GM10248 (cell line): Measurements from ENCODE around the gene SLC2A6.
A peak's percentile ranks its signal among the peaks of the same experiment; 100 is the strongest.

Source experiments
- CTCF ChIA-PET: fragments of 300-600 bp; sonication (Branson Sonifier 250); formaldehyde crosslinking; extraction: SDS; loops from one replicate; lab custom pipeline; 2021; ENCODE audit warnings: antibody characterized with exemption; lab: Yijun Ruan, JAX
- POLR2A ChIA-PET: fragments of 350-650 bp; sonication (Branson Sonifier 250); formaldehyde crosslinking; extraction: SDS; loops from one replicate; lab custom pipeline; 2020; ENCODE audit warnings: antibody characterized with exemption; lab: Yijun Ruan, JAX
- DNase-seq: peaks from one replicate; pipeline ENCODE4 v3.0.0; 2012; ENCODE audit errors: extremely low spot score
- CTCF ChIP-seq: IDR thresholded peaks from 2 replicates; pipeline ENCODE4 v1.5.1; 2012; ENCODE audit warnings: mild to moderate bottlenecking, low read depth; ENCODE audit errors: extremely low read depth, missing control alignments, control extremely low read depth

The SLC2A6 gene

GRCh38 chr9:133457748-133458147, 21.2 kb downstream of the SLC2A6 start:
- DNase-seq = no peak
- CTCF ChIA-PET = interaction anchor here (1.0 to 1.5 kb wide), 2 partner anchors 29 to 314 kb away, joined by 3 to 7 read pairs; no protein-coding TSS in a partner anchor
- no peak for TF ChIP-seq CTCF
- POLR2A ChIA-PET = no interaction called here

- DNase-seq = no peak
- TF ChIP-seq CTCF = no peak
- ChIA-PET CTCF (interaction anchor here (1.0 to 1.5 kb wide), 2 partner anchors 29 to 313 kb away, joined by 3 to 7 read pairs; no protein-coding TSS in a partner anchor), POLR2A (no interaction called here)
Measured at GRCh38 chr9:133457233-133457632, 21.7 kb downstream of the SLC2A6 start.

- TF ChIP-seq CTCF = peak; percentile 16
- ChIA-PET CTCF (no interaction called here), POLR2A (no interaction called here)
- no peak for DNase-seq
Measured at GRCh38 chr9:133456409-133456808, 22.5 kb downstream of the SLC2A6 start.

- POLR2A ChIA-PET = no interaction called here
- DNase-seq = no peak
- TF ChIP-seq CTCF = no peak
- CTCF ChIA-PET = no interaction called here
Measured at GRCh38 chr9:133455936-133456335, 23.0 kb downstream of the SLC2A6 start.

GRCh38 chr9:133454943-133455673, 23.8 kb downstream of the SLC2A6 start:
- POLR2A ChIA-PET = no interaction called here
- CTCF ChIA-PET = interaction anchor here (0.9 to 1.3 kb wide), 2 partner anchors 17 to 21 kb away, joined by 3 to 5 read pairs; no protein-coding TSS in a partner anchor
- TF ChIP-seq CTCF = no peak
- no peak for DNase-seq

- ChIA-PET CTCF (interaction anchor here (0.9 to 1.3 kb wide), 2 partner anchors 16 to 20 kb away, joined by 3 to 5 read pairs; no protein-coding TSS in a partner anchor), POLR2A (no interaction called here)
- DNase-seq = no peak
- TF ChIP-seq CTCF = no peak
Measured at GRCh38 chr9:133454325-133454724, 24.6 kb downstream of the SLC2A6 start.

- CTCF ChIA-PET = no interaction called here
- POLR2A ChIA-PET = no interaction called here
- TF ChIP-seq CTCF = no peak
- no peak for DNase-seq
Measured at GRCh38 chr9:133453651-133454050, 25.2 kb downstream of the SLC2A6 start.
